A673 (cell line): ENCODE data around the gene PNPLA3. TPM values are rescaled to one million over a fixed set of nuclear protein-coding genes. Genes with fewer than 3 reads are reported as not detected.

ENCODE experiments used
- BruUV-seq: library from RNA; stranded (reverse); fragments of 400-500 nt; replicated peaks from 2 replicates; lab custom pipeline; 2021; lab: Mats Ljungman, UMichigan
- CTCF ChIA-PET: fragments of 300-600 bp; sonication (Branson Sonifier 250); formaldehyde crosslinking; loops from one replicate; lab custom pipeline; 2022; ENCODE audit warnings: antibody characterized with exemption; lab: Charles Lee
- POLR2A ChIA-PET: fragments of 300-600 bp; sonication (Branson Sonifier 250); formaldehyde crosslinking; loops from one replicate; lab custom pipeline; 2022; ENCODE audit warnings: antibody characterized with exemption; ENCODE audit not compliant: low non-redundant PET; lab: Charles Lee
- DNase-seq: peaks from one replicate; pipeline ENCODE4 v3.0.0-alpha.2; 2015; ENCODE audit warnings: low spot score
- H3K27ac ChIP-seq: fragments of 200-600 bp; sonication (generic); 2 replicates; pipeline ENCODE4 v1.5.1; 2016; ENCODE audit warnings: mixed run types, low read depth, mild to moderate bottlenecking, mixed read lengths, antibody characterized with exemption, low read length; ENCODE audit not compliant: poor library complexity, severe bottlenecking
- H3K27me3 ChIP-seq: fragments of 200-600 bp; sonication (generic); replicated peaks from 2 replicates; pipeline ENCODE4 v1.6.1; 2017; ENCODE audit warnings: mixed run types, low read depth, mild to moderate bottlenecking, mixed read lengths, antibody characterized with exemption, low read length; ENCODE audit not compliant: insufficient read depth, poor library complexity
- H3K36me3 ChIP-seq: fragments of 200-600 bp; sonication (generic); 2 replicates; pipeline ENCODE4 v1.6.1; 2016; ENCODE audit warnings: mixed run types, mild to moderate bottlenecking, mixed read lengths, antibody characterized with exemption, low read length; ENCODE audit not compliant: insufficient read depth, poor library complexity, severe bottlenecking
- H3K4me1 ChIP-seq: fragments of 200-600 bp; sonication (generic); 2 replicates; pipeline ENCODE4 v1.6.1; 2017; ENCODE audit warnings: mixed run types, mild to moderate bottlenecking, mixed read lengths, antibody characterized with exemption, low read length; ENCODE audit not compliant: insufficient read depth, poor library complexity, severe bottlenecking
- H3K4me3 ChIP-seq: fragments of 200-600 bp; sonication (generic); 2 replicates; pipeline ENCODE4 v1.5.1; 2016; ENCODE audit warnings: low read depth, mixed run types, mild to moderate bottlenecking, mixed read lengths, low read length; ENCODE audit not compliant: poor library complexity, severe bottlenecking
- H3K9me3 ChIP-seq: fragments of 200-600 bp; sonication (generic); 2 replicates; pipeline ENCODE4 v1.6.1; 2016; ENCODE audit warnings: mixed run types, low read depth, mild to moderate bottlenecking, mixed read lengths, antibody characterized with exemption, low read length; ENCODE audit not compliant: poor library complexity, severe bottlenecking
- CTCF ChIP-seq: fragments of 300-800, 200-600 bp; sonication (generic); conservative IDR thresholded peaks from 2 replicates; pipeline ENCODE4 v1.5.1; 2017; ENCODE audit warnings: low read depth, mild to moderate bottlenecking, antibody characterized with exemption, low read length, moderate library complexity, mixed read lengths
- EZH2 ChIP-seq: fragments of 200-600 bp; sonication (generic); IDR thresholded peaks from 2 replicates; pipeline ENCODE4 v1.6.1; 2017; ENCODE audit warnings: borderline replicate concordance, low read depth, mild to moderate bottlenecking, mixed read lengths, antibody characterized with exemption, low read length; ENCODE audit not compliant: poor library complexity, severe bottlenecking
- intact Hi-C: fragments of 100-400 bp; cut with micrococcal nuclease; formaldehyde crosslinking; loops from one replicate; pipeline ENCODE4 v1.10.0; 2022; ENCODE audit not compliant: unreplicated experiment
- total RNA-seq: library from RNA; stranded (reverse); gene quantifications from 2 replicates; pipeline ENCODE4 v1.2.3, GENCODE V29; 2021

Gene PNPLA3
- total RNA-seq, 1 experiment from 2014 or later: 11.8 TPM

GRCh38 chr22:43964314-43964857 lies 40.8 kb downstream of the PNPLA3 start:
- ChIA-PET CTCF (no interaction called here), POLR2A (no interaction called here)
- Histone ChIP-seq H3K9me3 (no peaks in the 10 kb centered on the region), H3K27ac (no peak overlapping the region), H3K4me3 (no peak overlapping the region), H3K4me1 (no peaks in the 10 kb centered on the region), H3K36me3 (peaks cover 40% of the 10 kb centered on the region), H3K27me3 (no peaks in the 10 kb centered on the region)
- intact Hi-C loops: no loop called here
- no peak for DNase-seq
- no TSS peak for BruUV-seq
- TF ChIP-seq EZH2: no peak
- TF ChIP-seq CTCF: no peak

GRCh38 chr22:43967069-43967468 lies 43.5 kb downstream of the PNPLA3 start:
- TF ChIP-seq CTCF (no peak), EZH2 (no peak)
- intact Hi-C loops: no loop called here
- Histone ChIP-seq H3K27ac (no peak overlapping the region), H3K27me3 (no peaks in the 10 kb centered on the region), H3K4me1 (no peaks in the 10 kb centered on the region), H3K4me3 (no peak overlapping the region), H3K36me3 (peaks cover 44% of the 10 kb centered on the region), H3K9me3 (no peaks in the 10 kb centered on the region)
- no peak for DNase-seq
- CTCF ChIA-PET: no interaction called here
- POLR2A ChIA-PET: no interaction called here
- no TSS peak for BruUV-seq

DNA sequence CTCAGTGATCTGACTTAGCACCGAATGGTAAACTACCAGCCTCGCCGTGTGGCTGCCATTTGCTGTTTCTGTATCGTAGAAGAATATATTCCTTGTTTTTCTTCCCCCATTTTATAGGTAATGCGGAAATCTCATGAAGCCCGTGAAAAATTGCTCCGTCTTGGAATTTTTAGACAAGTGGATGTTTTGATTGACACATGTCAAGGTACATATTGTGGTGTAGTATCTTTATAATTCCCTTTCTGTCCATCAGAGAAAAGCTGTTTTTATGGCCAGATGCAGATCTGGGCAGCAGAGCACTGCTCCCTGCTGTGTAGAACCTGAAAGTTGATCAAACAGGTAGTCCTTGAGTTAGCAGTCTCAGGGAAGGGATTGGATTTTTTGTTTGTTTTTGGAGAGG lies 45.0 kb downstream of the PNPLA3 start:
- CTCF ChIA-PET: no interaction called here
- Histone ChIP-seq H3K4me3 (no peak overlapping the region), H3K9me3 (no peaks in the 10 kb centered on the region), H3K27ac (no peak overlapping the region), H3K36me3 (peaks cover 51% of the 10 kb centered on the region), H3K4me1 (no peaks in the 10 kb centered on the region), H3K27me3 (no peaks in the 10 kb centered on the region)
- no TSS peak for BruUV-seq
- no peak for DNase-seq
- TF ChIP-seq EZH2 (no peak), CTCF (no peak)
- intact Hi-C loops: no loop called here
- POLR2A ChIA-PET: no interaction called here
